H1 (cell line): ENCODE measurements around the gene SHCBP1L. TPM values are rescaled to one million over a fixed set of nuclear protein-coding genes. Genes with fewer than 3 reads are reported as not detected.

ENCODE experiments used
- CTCF ChIA-PET: fragments of 300-600 bp; sonication (Branson Sonifier 250); formaldehyde crosslinking; loops from one replicate; lab custom pipeline; 2021; ENCODE audit not compliant: partially characterized antibody; lab: Charles Lee
- POLR2A ChIA-PET: fragments of 300-600 bp; sonication (Branson Sonifier 250); formaldehyde crosslinking; loops from one replicate; lab custom pipeline; 2021; ENCODE audit warnings: inconsistent platforms; ENCODE audit not compliant: partially characterized antibody; lab: Charles Lee
- DNase-seq, 2 experiments: peaks; one replicate each; pipeline versions ENCODE4 v3.0.0 to v3.0.0-alpha.2; 2010 to 2022; ENCODE audit warnings: low spot score in 2 of 2, low read depth in 1 of 2, mixed read lengths in 1 of 2
- FAIRE-seq: peaks from 2 replicates; lab custom pipeline; 2011; peaks lifted over from hg19 to GRCh38; lab: Jason Lieb, UNC
- H2AFZ ChIP-seq: 2 replicates; pipeline ENCODE4 v1.8.1; 2012; ENCODE audit warnings: low read length, inconsistent platforms
- H2AK5ac ChIP-seq: 2 replicates; pipeline ENCODE4 v1.6.1; 2013; ENCODE audit warnings: low read depth, low read length
- H2BK120ac ChIP-seq: replicated peaks from 2 replicates; pipeline ENCODE3; 2013; ENCODE audit warnings: low read depth, low read length, inconsistent platforms
- H2BK12ac ChIP-seq: 2 replicates; pipeline ENCODE4 v1.6.1; 2013; ENCODE audit warnings: low read depth, low read length
- H2BK15ac ChIP-seq: 2 replicates; pipeline ENCODE4 v1.6.1; 2013; ENCODE audit warnings: low read length
- H2BK20ac ChIP-seq: 2 replicates; pipeline ENCODE4 v1.6.1; 2013; ENCODE audit warnings: low read length
- H2BK5ac ChIP-seq: 2 replicates; pipeline ENCODE4 v1.6.1; 2013; ENCODE audit warnings: low read depth, low read length
- H3K14ac ChIP-seq: 2 replicates; pipeline ENCODE4 v1.6.1; 2013; ENCODE audit warnings: inconsistent platforms; ENCODE audit not compliant: insufficient read length
- H3K18ac ChIP-seq: 2 replicates; pipeline ENCODE4 v1.6.1; 2013; ENCODE audit warnings: low read length; ENCODE audit errors: extremely low read depth
- H3K23ac ChIP-seq: 2 replicates; pipeline ENCODE4 v1.6.1; 2013; ENCODE audit warnings: inconsistent platforms; ENCODE audit not compliant: insufficient read length
- H3K23me2 ChIP-seq: 2 replicates; pipeline ENCODE4 v1.6.1; 2013; ENCODE audit warnings: low read depth, low read length
- H3K27ac ChIP-seq: 2 replicates; pipeline ENCODE4 v1.6.1; 2011; ENCODE audit warnings: low read depth, low read length, inconsistent platforms
- H3K27me3 ChIP-seq, 4 experiments: replicated peaks in 1 of 4; 1 replicate in 1 of 4; 2 replicates in 3 of 4; pipeline versions ENCODE4 v1.6.1 to v1.8.1; 2011 to 2013; ENCODE audit warnings: low read length in 3 of 4, mild to moderate bottlenecking in 3 of 4, inconsistent platforms in 2 of 4, mixed read lengths in 2 of 4, moderate library complexity in 1 of 4; ENCODE audit not compliant: control insufficient read depth in 3 of 4, insufficient read depth in 3 of 4; ENCODE audit errors: extremely low read depth in 1 of 4
- H3K36me3 ChIP-seq, 4 experiments: 2 replicates each; pipeline versions ENCODE4 v1.6.1 to v1.8.1; 2011 to 2013; ENCODE audit warnings: mild to moderate bottlenecking in 4 of 4, low read length in 3 of 4, moderate library complexity in 2 of 4, control low read depth in 1 of 4, inconsistent platforms in 1 of 4; ENCODE audit not compliant: insufficient read depth in 4 of 4, control insufficient read depth in 2 of 4
- H3K4ac ChIP-seq: replicated peaks from 2 replicates; pipeline ENCODE3; 2013; ENCODE audit warnings: low read length, low read depth, mixed read lengths, inconsistent platforms; ENCODE audit not compliant: insufficient read length
- H3K4me1 ChIP-seq, 4 experiments: replicated peaks in 1 of 4; 1 replicate in 1 of 4; 2 replicates in 3 of 4; pipeline versions ENCODE4 v1.6.1 to v1.8.1; 2011 to 2013; ENCODE audit warnings: low read length in 3 of 4, inconsistent platforms in 2 of 4, mixed read lengths in 1 of 4; ENCODE audit not compliant: insufficient read depth in 4 of 4, control insufficient read depth in 3 of 4
- H3K4me2 ChIP-seq, 2 experiments: 2 replicates each; pipeline versions ENCODE4 v1.6.1 to v1.8.1; 2011 to 2013; ENCODE audit warnings: low read depth in 2 of 2, low read length in 2 of 2, control low read depth in 1 of 2, inconsistent platforms in 1 of 2, mild to moderate bottlenecking in 1 of 2; ENCODE audit not compliant: insufficient read depth in 1 of 2
- H3K4me3 ChIP-seq, 4 experiments: fragments of 200-600, 300-600 bp in 1 of 4; sonication (generic), shearing (Covaris generic), sonication (Bioruptor Twin) in 1 of 4; 2 replicates each; pipeline versions ENCODE4 v1.5.1 to v1.8.1; 2011 to 2016; ENCODE audit warnings: low read length in 4 of 4, low read depth in 3 of 4, control low read depth in 2 of 4, inconsistent platforms in 2 of 4, mild to moderate bottlenecking in 2 of 4, mixed read lengths in 1 of 4, moderate library complexity in 1 of 4; ENCODE audit not compliant: insufficient read depth in 2 of 4; ENCODE audit errors: extremely low read depth in 1 of 4
- H3K56ac ChIP-seq: replicated peaks from 2 replicates; pipeline ENCODE3; 2013; ENCODE audit warnings: low read depth, mild to moderate bottlenecking, mixed read lengths, low read length, inconsistent platforms; ENCODE audit not compliant: insufficient read length
- H3K79me1 ChIP-seq: 2 replicates; pipeline ENCODE4 v1.6.1; 2013; ENCODE audit warnings: low read depth, low read length, control low read depth
- H3K79me2 ChIP-seq, 2 experiments: 2 replicates each; pipeline versions ENCODE4 v1.6.1 to v1.8.1; 2012 to 2013; ENCODE audit warnings: low read length in 2 of 2, mild to moderate bottlenecking in 2 of 2, inconsistent platforms in 1 of 2; ENCODE audit not compliant: insufficient read depth in 2 of 2, control insufficient read depth in 1 of 2
- H3K9ac ChIP-seq, 4 experiments: replicated peaks in 1 of 4; 1 replicate in 1 of 4; 2 replicates in 3 of 4; pipeline versions ENCODE4 v1.6.1 to v1.8.1; 2011 to 2013; ENCODE audit warnings: low read depth in 3 of 4, low read length in 3 of 4, control low read depth in 2 of 4, mild to moderate bottlenecking in 2 of 4, moderate library complexity in 2 of 4, inconsistent platforms in 1 of 4; ENCODE audit errors: extremely low read depth in 1 of 4
- H3K9me3 ChIP-seq, 2 experiments: 2 replicates each; pipeline versions ENCODE4 v1.6.1 to v1.8.1; 2012 to 2013; ENCODE audit warnings: mild to moderate bottlenecking in 2 of 2, moderate library complexity in 2 of 2, control low read depth in 1 of 2, inconsistent platforms in 1 of 2, low read depth in 1 of 2, low read length in 1 of 2, mixed read lengths in 1 of 2; ENCODE audit not compliant: insufficient read depth in 2 of 2
- H4K20me1 ChIP-seq, 2 experiments: replicated peaks in 1 of 2; 2 replicates each; pipeline versions ENCODE3 to v1.8.1; 2011 to 2013; ENCODE audit warnings: inconsistent platforms in 2 of 2, low read length in 2 of 2, mild to moderate bottlenecking in 1 of 2; ENCODE audit not compliant: insufficient read depth in 2 of 2, control insufficient read depth in 1 of 2
- H4K5ac ChIP-seq: 2 replicates; pipeline ENCODE4 v1.6.1; 2013; ENCODE audit warnings: low read length, low read depth, mixed read lengths, inconsistent platforms; ENCODE audit not compliant: insufficient read length
- H4K8ac ChIP-seq: 2 replicates; pipeline ENCODE4 v1.8.0; 2013; ENCODE audit warnings: mild to moderate bottlenecking, moderate library complexity, low read length, inconsistent platforms; ENCODE audit not compliant: insufficient read depth; ENCODE audit errors: extremely low read depth
- H4K91ac ChIP-seq: replicated peaks from 2 replicates; pipeline ENCODE3; 2013; ENCODE audit warnings: low read length, mixed read lengths, inconsistent platforms; ENCODE audit not compliant: insufficient read length
- CHD2 ChIP-seq: IDR thresholded peaks from 2 replicates; pipeline ENCODE4 v1.6.1; 2012; ENCODE audit warnings: low read length, improper control_type of control experiment
- CTBP2 ChIP-seq: IDR thresholded peaks from 2 replicates; pipeline ENCODE4 v1.7.0; 2011; ENCODE audit warnings: borderline replicate concordance, mild to moderate bottlenecking, moderate library complexity, mixed read lengths, low read length; ENCODE audit not compliant: insufficient read depth, insufficient read length
- E2F6 ChIP-seq: IDR thresholded peaks from 2 replicates; pipeline ENCODE4 v1.6.1; 2012; ENCODE audit warnings: inconsistent platforms
- HDAC6 ChIP-seq: IDR thresholded peaks from one replicate; pipeline ENCODE4 v1.7.1; 2012; ENCODE audit warnings: low read depth, mild to moderate bottlenecking, inconsistent platforms, low read length, moderate library complexity
- PHF8 ChIP-seq: fragments of 200-600 bp; sonication (generic); conservative IDR thresholded peaks from 2 replicates; pipeline ENCODE4 v1.7.1; 2012; ENCODE audit warnings: low read depth, mild to moderate bottlenecking, inconsistent platforms, low read length, moderate library complexity
- POLR2AphosphoS5 ChIP-seq: IDR thresholded peaks from 2 replicates; pipeline ENCODE4 v1.6.1; 2011; ENCODE audit warnings: low read depth, low read length
- RBBP5 ChIP-seq: IDR thresholded peaks from 2 replicates; pipeline ENCODE4 v1.7.1; 2012; ENCODE audit warnings: low read depth, mild to moderate bottlenecking, inconsistent platforms, low read length, moderate library complexity, borderline replicate concordance
- RFX5 ChIP-seq: IDR thresholded peaks from 2 replicates; pipeline ENCODE4 v1.6.1; 2011; ENCODE audit warnings: low read depth, low read length, improper control_type of control experiment, borderline replicate concordance
- SIN3A ChIP-seq, 2 experiments: IDR thresholded peaks in 1 of 2; conservative IDR thresholded peaks in 1 of 2; 2 replicates each; pipeline ENCODE4 v1.6.1; 2011 to 2012; ENCODE audit warnings: low read length in 2 of 2, improper control_type of control experiment in 1 of 2, low read depth in 1 of 2, mild to moderate bottlenecking in 1 of 2
- SIX5 ChIP-seq: IDR thresholded peaks from 2 replicates; pipeline ENCODE4 v1.6.1; 2011; ENCODE audit warnings: mild to moderate bottlenecking, low read depth, low read length
- SP1 ChIP-seq: IDR thresholded peaks from 2 replicates; pipeline ENCODE4 v1.6.1; 2011; ENCODE audit warnings: low read depth, low read length
- SP4 ChIP-seq: IDR thresholded peaks from 2 replicates; pipeline ENCODE4 v1.6.1; 2012; ENCODE audit warnings: low read length, inconsistent platforms
- TAF7 ChIP-seq: optimal IDR thresholded peaks from 2 replicates; pipeline ENCODE3; 2011; ENCODE audit warnings: low read depth, mild to moderate bottlenecking, inconsistent platforms, low read length, moderate library complexity, borderline replicate concordance
- YY1 ChIP-seq: IDR thresholded peaks from 2 replicates; pipeline ENCODE4 v1.6.1; 2011; ENCODE audit warnings: low read depth, mild to moderate bottlenecking, low read length
- WGBS, 2 experiments: shearing (Covaris generic) in 1 of 2; methylation state at CpG; one replicate each; pipeline versions ENCODE4 v1.1.6 to v1.1.7; 2013 to 2015; ENCODE audit warnings: low lambda C conversion rate in 2 of 2, mixed read lengths in 2 of 2, inconsistent platforms in 1 of 2, low coverage in 1 of 2, missing lambda C conversion rate in 1 of 2; ENCODE audit not compliant: insufficient replicate concordance in 2 of 2, insufficient coverage in 1 of 2, insufficient read length in 1 of 2; ENCODE audit errors: extremely low coverage in 1 of 2, missing lambda C conversion rate in 1 of 2; 5-methylcytosine and 5-hydroxymethylcytosine counted together
- polyA plus RNA-seq, 7 experiments: library from polyadenylated mRNA; depleted of rRNA in 3 of 7; stranded (reverse) in 5 of 7; unstranded in 2 of 7; fragments of >200 nt in 5 of 7; fragments of 200-250 nt in 2 of 7; gene quantifications; 1 replicate in 5 of 7; 2 replicates in 1 of 7; 4 replicates in 1 of 7; pipeline versions ENCODE4 v1.2.1 to v1.2.3, GENCODE V29; 2011 to 2013; ENCODE audit warnings: missing spikeins in 2 of 7, mixed read lengths in 2 of 7
- total RNA-seq: library from RNA; stranded (reverse); fragmentation: NEBNext Ultra II Directional; extraction: Animal tissue kit (Norgen Biotek cat#: 25700); gene quantifications from 2 replicates; pipeline ENCODE4 v1.2.1, GENCODE V29; 2021

The SHCBP1L gene
- total and polyA plus RNA-seq, 2 of the 8 experiments (the other 6 are each of a cell fraction or from before 2014, with no cell fraction given), result not detected

- no peak for DNase-seq
- no peak overlapping the region for H3K14ac ChIP-seq
- H3K79me1 ChIP-seq, result no peaks in the 10 kb centered on the region
- H4K91ac ChIP-seq, result no peak overlapping the region
- no peaks in the 10 kb centered on the region for H3K79me2 ChIP-seq
- H2BK120ac ChIP-seq, result no peak overlapping the region
- peaks cover 6 to 11% of the 10 kb centered on the region in 2 experiments for H4K20me1 ChIP-seq
- no peak overlapping the region for H3K27ac ChIP-seq
- H4K8ac ChIP-seq, result no peak overlapping the region
- H3K18ac ChIP-seq, result no peak overlapping the region
- H2BK15ac ChIP-seq, result no peak overlapping the region
- no peaks in the 10 kb centered on the region; the same call in 1 of the 2 replicates for H3K23me2 ChIP-seq
- no peak overlapping the region for H2BK5ac ChIP-seq
- no peak overlapping the region for H3K4me3 ChIP-seq
- no peak overlapping the region for H2AFZ ChIP-seq
- no peak overlapping the region for H2AK5ac ChIP-seq
- ChIA-PET POLR2A (interaction anchor here (1.2 to 2.3 kb wide), 5 partner anchors 17 to 42 kb away, joined by 3 to 13 read pairs (median 7); no protein-coding TSS in a partner anchor), CTCF (no interaction called here)
- peaks cover 32 to 82% (median 74%) of the 10 kb centered on the region in 4 experiments for H3K36me3 ChIP-seq
- H2BK20ac ChIP-seq, result no peak overlapping the region
- H3K4me1 ChIP-seq, result no peaks in the 10 kb centered on the region
- no peak overlapping the region for H3K9ac ChIP-seq
- H3K23ac ChIP-seq, result no peak overlapping the region
- H3K56ac ChIP-seq, result no peak overlapping the region
- H3K4ac ChIP-seq, result no peak overlapping the region
- no peak overlapping the region for H4K5ac ChIP-seq
- no peak overlapping the region for H3K4me2 ChIP-seq
- no peak for FAIRE-seq
- no peak overlapping the region for H2BK12ac ChIP-seq
- WGBS, 2 experiments, result 89% methylated on average over 3 of the region's 3 CpGs; no CpG with 5 or more reads in 1 of the 2 experiments
- H3K27me3 ChIP-seq, result no peaks in the 10 kb centered on the region
- no peaks in the 10 kb centered on the region for H3K9me3 ChIP-seq
- TF ChIP-seq SIX5 (no peak), SIN3A (conservative IDR thresholded peaks at IDR 0.05 in 1 of 2, IDR thresholded peaks at IDR 0.05 in 1 of 2; ENCODE audit: low read depth in 1 of 2, low read length in 2 of 2) (no peak), POLR2AphosphoS5 (no peak), YY1 (no peak), SP4 (no peak), TAF7 (no peak), RFX5 (no peak), PHF8 (no peak), SP1 (no peak), CHD2 (no peak), CTBP2 (no peak), E2F6 (no peak), RBBP5 (no peak), HDAC6 (no peak)
Measured at GRCh38 chr1:182885591-182885990, 67.4 kb downstream of the SHCBP1L start.
